Stimulated activated CD8-positive, alpha-beta memory T cell treated with anti-CD3 and anti-CD28 coated beads, Interleukin-7, amount 100 ng/mL, for 4 hours (primary cell): ENCODE results near the gene DDAH2.
A peak's percentile ranks its signal among the peaks of the same experiment; 100 is the strongest.

ENCODE experiments used
- DNase-seq, 2 donors: peaks; one replicate each; pipeline ENCODE4 v3.0.0-alpha.2; 2020; ENCODE audit warnings: low read depth in 2 of 2

DDAH2 gene

GRCh38 chr6:31760790-31761189 lies 31.7 kb upstream of the DDAH2 start:
- DNase-seq = no peak

DNA sequence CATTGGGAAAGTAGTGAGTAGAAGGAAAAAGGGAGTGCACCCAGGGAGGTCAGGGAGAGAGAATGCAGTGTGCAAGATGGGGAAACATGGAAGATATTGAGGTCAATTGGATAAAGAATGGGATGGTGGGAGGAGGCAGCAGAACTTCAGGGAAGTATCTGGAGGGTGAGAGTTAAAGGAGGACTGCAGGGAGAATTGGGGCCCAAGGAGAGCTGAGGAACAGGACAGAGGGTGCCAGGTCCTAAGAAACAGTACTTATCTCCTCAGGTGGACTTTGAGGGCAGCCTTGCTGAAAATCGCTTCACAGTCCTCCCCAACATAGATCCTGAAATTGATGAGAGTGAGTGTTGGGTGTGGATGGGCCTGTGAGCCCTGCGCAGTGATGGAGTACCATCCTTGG lies 29.2 kb upstream of the DDAH2 start:
- no peak for DNase-seq

DNA sequence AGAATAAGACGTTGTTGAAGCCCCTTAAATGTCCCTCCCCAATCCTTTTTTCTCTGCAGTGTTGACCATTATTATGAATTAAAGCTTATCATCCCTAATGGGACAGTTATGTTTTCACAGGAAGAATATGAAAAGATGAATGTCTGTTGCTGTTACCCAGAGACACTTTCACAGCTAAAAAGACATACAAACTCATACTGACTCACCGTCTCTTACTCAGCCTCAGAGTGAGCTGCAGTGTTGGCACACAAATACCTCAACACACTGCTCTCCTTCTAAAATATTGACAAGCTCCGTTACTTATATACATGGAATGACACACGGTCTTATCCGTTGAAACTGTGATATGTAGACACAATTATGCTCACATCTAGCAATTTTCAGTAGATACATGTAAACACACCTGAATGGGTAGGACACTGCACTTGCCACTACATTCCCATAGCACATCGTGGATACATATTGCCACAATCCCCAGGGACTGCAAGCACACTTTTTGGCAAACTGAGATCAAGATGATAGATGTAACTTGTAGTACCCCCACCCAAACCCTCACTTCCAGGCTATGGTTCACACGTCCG lies 23.7 kb upstream of the DDAH2 start:
- no peak for DNase-seq

DNA sequence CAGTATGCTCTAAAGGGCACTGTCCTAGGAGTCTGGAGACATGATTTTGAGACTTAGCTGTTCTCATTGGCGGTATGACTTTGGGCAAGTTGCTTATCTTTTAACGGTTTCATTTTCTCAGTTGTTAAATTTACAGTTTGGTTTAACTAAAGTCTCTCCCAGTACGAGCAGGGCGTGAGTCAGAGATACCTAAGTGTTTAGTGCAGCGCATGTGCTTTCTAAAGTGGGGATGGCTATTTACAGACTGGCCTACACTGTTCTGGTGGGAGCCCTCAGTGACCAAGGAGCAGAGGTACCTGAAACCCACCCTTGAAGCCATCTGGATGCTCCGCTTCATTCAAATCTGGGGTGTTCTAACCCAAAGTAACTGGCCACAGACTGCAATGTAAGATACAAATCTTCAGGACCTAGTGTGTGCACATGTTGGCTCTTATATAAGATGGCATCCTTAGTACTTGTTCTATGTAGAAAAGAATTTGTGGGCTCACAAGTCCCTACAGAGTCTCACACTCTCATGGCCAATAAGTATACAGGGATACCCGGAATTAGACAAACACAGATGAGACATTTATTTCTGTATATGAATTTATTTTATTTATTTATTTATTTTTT lies 21.4 kb upstream of the DDAH2 start:
- DNase-seq = no peak

DNA sequence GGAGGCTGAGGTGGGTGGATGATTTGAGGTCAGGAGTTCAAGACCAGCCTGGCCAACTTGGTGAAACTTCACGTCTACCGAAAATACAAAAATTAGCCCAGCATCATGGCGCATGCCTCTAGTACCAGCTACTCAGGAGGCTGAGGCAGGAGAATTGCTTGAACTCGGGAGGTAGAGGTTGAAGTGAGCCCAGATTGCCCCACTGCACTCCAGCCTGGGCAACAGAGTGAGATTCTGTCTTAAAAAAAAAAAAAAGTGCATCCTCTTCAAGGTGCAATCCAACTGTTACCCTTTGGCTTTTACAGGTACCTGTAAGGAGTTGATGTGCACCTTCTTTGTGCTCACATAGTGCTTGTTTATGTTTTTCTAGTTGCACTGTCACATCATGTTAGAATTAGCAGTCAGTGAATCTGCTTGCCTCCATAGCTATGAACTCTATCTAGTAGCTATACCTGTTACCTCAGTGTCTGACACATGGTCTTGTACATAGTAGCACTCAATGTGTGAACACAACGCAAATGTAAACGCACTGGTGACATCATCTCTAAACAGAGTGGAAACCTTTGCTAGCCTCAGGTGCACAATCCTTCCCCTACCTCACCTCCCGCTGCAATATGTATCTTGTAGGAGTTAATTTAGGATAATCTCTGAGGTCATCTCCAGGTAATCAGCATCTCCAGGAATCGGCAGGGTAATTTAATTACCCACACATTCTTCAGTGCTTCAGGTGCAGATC lies 20.4 kb upstream of the DDAH2 start:
- no peak for DNase-seq

- DNase-seq = no peak
Measured at GRCh38 chr6:31744422-31744821, 15.3 kb upstream of the DDAH2 start.

- DNase-seq = no peak
Measured at GRCh38 chr6:31742894-31743293, 13.8 kb upstream of the DDAH2 start.

DNA sequence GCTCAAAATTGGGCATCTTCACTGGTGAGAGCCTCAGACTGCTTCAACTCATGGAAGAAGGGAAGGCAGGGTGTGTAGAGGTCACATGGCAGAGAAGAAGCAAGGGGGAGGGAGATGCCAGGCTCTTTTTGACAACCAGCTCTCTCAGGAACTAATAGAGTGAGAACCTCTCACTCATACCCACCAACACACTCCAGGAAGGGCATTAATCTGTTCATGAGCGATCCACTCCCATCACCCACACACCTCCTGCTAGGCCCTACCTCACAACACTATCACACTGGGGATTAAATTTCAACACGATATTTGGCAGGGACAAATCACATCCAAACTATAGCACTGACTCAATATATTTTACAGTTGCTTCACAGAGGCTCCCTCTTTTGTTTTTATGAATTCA lies 12.7 kb upstream of the DDAH2 start:
- DNase-seq = no peak

- DNase-seq = no peak
Measured at GRCh38 chr6:31740397-31741223, 11.5 kb upstream of the DDAH2 start.

DNA sequence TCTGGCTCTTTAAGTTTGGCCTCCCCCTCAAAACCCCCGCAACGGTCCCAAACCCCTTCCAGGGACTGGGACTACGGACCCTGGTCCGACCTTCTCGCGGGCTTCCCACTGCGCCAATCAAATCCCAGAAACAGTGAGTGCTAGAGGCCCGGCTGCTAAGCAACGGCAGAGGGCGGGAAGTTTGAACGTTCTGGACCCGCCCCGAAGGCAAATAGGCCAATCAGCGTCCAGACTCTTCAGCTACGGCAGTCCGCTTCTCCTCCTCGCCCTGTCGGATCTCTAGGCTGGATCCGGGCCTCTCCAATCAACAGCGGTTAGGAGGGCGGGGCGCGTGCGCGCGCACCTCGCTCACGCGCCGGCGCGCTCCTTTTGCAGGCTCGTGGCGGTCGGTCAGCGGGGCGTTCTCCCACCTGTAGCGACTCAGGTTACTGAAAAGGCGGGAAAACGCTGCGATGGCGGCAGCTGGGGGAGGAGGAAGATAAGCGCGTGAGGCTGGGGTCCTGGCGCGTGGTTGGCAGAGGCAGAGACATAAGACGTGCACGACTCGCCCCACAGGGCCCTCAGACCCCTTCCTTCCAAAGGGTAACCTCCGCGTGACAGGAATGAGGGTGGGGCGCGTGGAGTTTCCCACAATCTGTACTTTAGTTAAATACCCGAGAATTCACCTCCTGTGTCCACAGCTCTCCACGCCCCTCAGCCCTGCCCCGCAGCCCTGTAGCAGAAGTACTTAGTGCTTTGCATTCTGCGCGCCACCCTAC lies 10.7 kb upstream of the DDAH2 start, which contains the start of gene MSH5:
Gene MSH5, plus strand, starts transcription at position 367 of the 758 bp plus-strand sequence. CDS start 462 bp downstream, outside the sequence.
- DNase-seq = peak; percentile 92

DNA sequence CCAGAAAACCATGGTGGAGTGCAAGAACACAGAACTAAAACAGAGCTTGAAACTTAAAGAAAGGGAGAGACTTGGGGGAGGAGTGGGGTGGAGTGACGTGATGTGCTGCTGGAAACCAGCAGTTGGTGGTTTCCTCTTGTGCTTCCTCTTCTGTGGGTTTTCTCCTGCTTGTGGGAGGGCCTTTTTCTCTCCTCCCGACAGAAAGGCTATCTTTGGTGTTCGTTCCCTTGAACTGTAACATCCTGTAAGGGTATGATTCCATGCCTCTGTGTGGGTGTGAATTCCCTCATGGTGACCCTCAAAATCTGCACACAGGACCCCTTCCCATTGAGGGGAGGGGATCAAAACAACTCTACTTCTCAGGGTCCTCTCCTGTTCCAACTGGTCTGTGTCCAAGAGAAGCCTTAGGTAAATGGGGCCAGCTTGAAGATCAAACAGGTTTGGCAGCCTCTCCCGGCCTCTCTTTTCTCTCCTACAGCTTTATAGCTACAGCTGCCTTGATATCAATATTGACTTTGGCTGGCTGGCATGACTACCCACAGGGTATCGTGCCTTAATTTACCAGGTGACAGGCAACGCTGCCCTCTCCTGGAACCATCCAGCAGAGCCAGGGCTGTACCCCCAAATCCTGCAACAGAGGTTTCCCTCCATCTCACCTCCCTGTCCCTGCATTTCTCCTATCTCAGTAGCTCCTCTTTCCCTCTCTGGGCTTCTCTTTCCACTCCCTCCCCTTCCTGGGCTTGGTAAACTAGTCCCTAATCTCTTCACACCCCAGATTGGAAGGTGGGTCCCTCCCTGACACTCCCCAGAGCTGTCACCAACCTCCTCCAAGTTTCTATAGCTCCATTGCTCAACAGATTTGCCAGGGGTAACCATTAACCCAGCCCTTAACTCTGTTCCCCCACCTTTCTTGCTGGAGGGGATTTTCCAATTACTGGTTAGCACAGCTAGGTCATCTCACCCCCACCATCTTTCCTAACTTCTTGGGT lies 9.2 kb upstream of the DDAH2 start:
- peak; percentile 55 to 63 for DNase-seq

- no peak for DNase-seq
Measured at GRCh38 chr6:31737315-31737990, 8.4 kb upstream of the DDAH2 start.

- no peak for DNase-seq
Measured at GRCh38 chr6:31736768-31737314, 7.7 kb upstream of the DDAH2 start.

- DNase-seq = peak; percentile 61 to 70
Measured at GRCh38 chr6:31736021-31736767, 7.1 kb upstream of the DDAH2 start, which contains the start of gene CLIC1. CLIC1 (minus strand) TSS chr6:31736530; CDS start chr6:31736300, 230 bp downstream.

GRCh38 chr6:31734821-31735406 lies 5.8 kb upstream of the DDAH2 start:
- DNase-seq = peak; percentile 45 to 51

GRCh38 chr6:31734247-31734820 lies 5.2 kb upstream of the DDAH2 start:
- no peak for DNase-seq

DNA sequence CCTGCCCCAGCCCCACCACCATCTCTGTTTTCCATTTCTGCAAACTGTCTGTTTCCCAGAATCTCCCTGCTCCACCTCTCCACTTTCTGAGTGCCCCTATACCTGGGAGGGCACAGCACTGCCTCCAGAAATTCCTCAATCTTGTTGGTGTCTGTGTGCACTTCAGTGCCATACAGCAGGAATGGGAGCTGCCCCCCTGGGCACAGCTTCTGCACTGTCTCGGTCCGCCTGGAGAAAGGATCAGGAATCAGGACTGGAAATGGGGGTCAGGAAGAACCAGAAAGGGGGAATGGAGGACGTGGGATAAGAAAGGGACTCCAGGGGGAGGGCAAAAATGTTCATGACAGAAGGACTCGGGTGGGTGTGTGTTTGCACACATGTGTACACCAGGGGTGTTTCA lies 4.6 kb upstream of the DDAH2 start:
- no peak for DNase-seq

GRCh38 chr6:31732029-31732428 lies 2.9 kb upstream of the DDAH2 start:
- DNase-seq = no peak
